ENCODE results near the gene FHAD1.

Gene FHAD1

DNA sequence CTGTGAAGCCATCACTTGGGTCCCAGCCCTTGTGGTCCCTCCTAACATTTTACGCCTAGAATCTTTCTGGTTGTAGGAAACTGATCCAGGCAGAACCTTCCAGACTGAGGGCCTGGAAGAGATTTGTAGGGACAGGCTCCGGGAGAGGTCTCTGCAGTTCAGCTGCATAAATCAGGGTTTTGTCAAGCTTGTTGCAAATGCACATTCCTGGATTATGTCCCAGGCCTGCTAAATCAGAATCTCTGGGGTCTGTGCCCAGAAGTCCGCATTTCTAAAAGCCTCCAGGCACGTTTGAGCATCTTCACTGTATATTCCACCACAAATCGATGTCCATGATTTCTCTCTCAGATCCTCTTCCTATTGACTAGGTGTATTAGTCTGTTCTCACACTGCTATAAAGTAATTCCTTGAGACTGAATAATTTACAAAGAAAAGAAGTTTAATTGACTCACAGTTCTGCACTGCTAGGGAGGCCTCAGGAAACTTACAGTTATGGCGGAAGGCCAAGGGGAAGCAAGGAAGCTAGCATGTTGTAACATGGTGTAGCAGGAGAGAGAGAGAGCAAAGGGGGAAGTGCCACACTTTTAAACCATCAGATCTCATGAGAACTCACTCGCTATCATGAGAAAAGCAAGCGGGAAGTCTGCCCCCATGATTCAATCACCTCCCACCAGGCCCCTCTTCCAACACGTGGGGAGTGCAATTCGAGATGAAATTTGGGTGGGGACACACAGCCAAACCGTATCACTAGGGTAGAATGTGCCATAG lies 1.2 kb upstream of the FHAD1 start:
- Histone ChIP-seq H3K9ac (ENCODE audit: low read length) (no peak overlapping the region), H3K27ac (ENCODE audit: low read depth, low read length, poor library complexity, severe bottlenecking) (no peak overlapping the region), H3K4me3 (ENCODE audit: low read depth, low read length, poor library complexity, severe bottlenecking) (no peak overlapping the region), H3K9me2 (ENCODE audit: low read depth, low read length) (no peaks in the 10 kb centered on the region), H2AFZ (ENCODE audit: low read length) (no peak overlapping the region), H3K4me2 (ENCODE audit: low read length) (no peak overlapping the region), H3F3A (ENCODE audit: insufficient read depth, low read length) (no peaks in the 10 kb centered on the region), H4K20me1 (ENCODE audit: insufficient read depth, low read length) (no peaks in the 10 kb centered on the region), H3K4me1 (ENCODE audit: insufficient read depth, low read length, severe bottlenecking) (no peaks in the 10 kb centered on the region), H3K36me3 (ENCODE audit: insufficient read depth, low read length) (no peaks in the 10 kb centered on the region; the same call in 1 of the 2 replicates), H3K27me3 (ENCODE audit: insufficient read depth, low read length) (no peaks in the 10 kb centered on the region; the same call in 1 of the 2 replicates), H3K9me3 (ENCODE audit: low read length) (no peaks in the 10 kb centered on the region), H3K79me2 (ENCODE audit: insufficient read depth, low read length) (no peaks in the 10 kb centered on the region)
- no peak for TF ChIP-seq EZH2 (IDR thresholded peaks at IDR 0.05; ENCODE audit: borderline replicate concordance, low read length)

GRCh38 chr1:15248216-15248615 lies 1.2 kb downstream of the FHAD1 start:
- no peaks in the 10 kb centered on the region; the same call in 1 of the 2 replicates for H3K27me3 ChIP-seq (ENCODE audit: insufficient read depth, low read length)
- H3K27ac ChIP-seq (ENCODE audit: low read depth, low read length, poor library complexity, severe bottlenecking), result no peak overlapping the region
- H3K36me3 ChIP-seq (ENCODE audit: insufficient read depth, low read length), result no peaks in the 10 kb centered on the region; the same call in 1 of the 2 replicates
- H2AFZ ChIP-seq (ENCODE audit: low read length), result no peak overlapping the region
- TF ChIP-seq, protein P1, sequence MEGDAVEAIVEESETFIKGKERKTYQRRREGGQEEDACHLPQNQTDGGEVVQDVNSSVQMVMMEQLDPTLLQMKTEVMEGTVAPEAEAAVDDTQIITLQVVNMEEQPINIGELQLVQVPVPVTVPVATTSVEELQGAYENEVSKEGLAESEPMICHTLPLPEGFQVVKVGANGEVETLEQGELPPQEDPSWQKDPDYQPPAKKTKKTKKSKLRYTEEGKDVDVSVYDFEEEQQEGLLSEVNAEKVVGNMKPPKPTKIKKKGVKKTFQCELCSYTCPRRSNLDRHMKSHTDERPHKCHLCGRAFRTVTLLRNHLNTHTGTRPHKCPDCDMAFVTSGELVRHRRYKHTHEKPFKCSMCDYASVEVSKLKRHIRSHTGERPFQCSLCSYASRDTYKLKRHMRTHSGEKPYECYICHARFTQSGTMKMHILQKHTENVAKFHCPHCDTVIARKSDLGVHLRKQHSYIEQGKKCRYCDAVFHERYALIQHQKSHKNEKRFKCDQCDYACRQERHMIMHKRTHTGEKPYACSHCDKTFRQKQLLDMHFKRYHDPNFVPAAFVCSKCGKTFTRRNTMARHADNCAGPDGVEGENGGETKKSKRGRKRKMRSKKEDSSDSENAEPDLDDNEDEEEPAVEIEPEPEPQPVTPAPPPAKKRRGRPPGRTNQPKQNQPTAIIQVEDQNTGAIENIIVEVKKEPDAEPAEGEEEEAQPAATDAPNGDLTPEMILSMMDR (IDR thresholded peaks at IDR 0.05; ENCODE audit: low read length), result no peak
- TF ChIP-seq EZH2 (IDR thresholded peaks at IDR 0.05; ENCODE audit: borderline replicate concordance, low read length), result no peak
- H3F3A ChIP-seq (ENCODE audit: insufficient read depth, low read length), result no peaks in the 10 kb centered on the region
- H3K4me2 ChIP-seq (ENCODE audit: low read length), result no peak overlapping the region
- no peaks in the 10 kb centered on the region for H3K79me2 ChIP-seq (ENCODE audit: insufficient read depth, low read length)
- H4K20me1 ChIP-seq (ENCODE audit: insufficient read depth, low read length), result no peaks in the 10 kb centered on the region
- H3K9ac ChIP-seq (ENCODE audit: low read length), result no peak overlapping the region
- H3K4me3 ChIP-seq (ENCODE audit: low read depth, low read length, poor library complexity, severe bottlenecking), result no peak overlapping the region
- no peaks in the 10 kb centered on the region for H3K9me2 ChIP-seq (ENCODE audit: low read depth, low read length)
- H3K9me3 ChIP-seq (ENCODE audit: low read length), result no peaks in the 10 kb centered on the region
- H3K4me1 ChIP-seq (ENCODE audit: insufficient read depth, low read length, severe bottlenecking), result no peaks in the 10 kb centered on the region

- Histone ChIP-seq H3F3A (ENCODE audit: insufficient read depth, low read length) (no peaks in the 10 kb centered on the region), H2AFZ (ENCODE audit: low read length) (no peak overlapping the region), H3K79me2 (ENCODE audit: insufficient read depth, low read length) (no peaks in the 10 kb centered on the region), H3K27me3 (ENCODE audit: insufficient read depth, low read length) (no peaks in the 10 kb centered on the region; the same call in 1 of the 2 replicates), H3K9ac (ENCODE audit: low read length) (no peak overlapping the region), H3K4me1 (ENCODE audit: insufficient read depth, low read length, severe bottlenecking) (no peaks in the 10 kb centered on the region), H3K36me3 (ENCODE audit: insufficient read depth, low read length) (no peaks in the 10 kb centered on the region; the same call in 1 of the 2 replicates), H3K4me2 (ENCODE audit: low read length) (no peak overlapping the region), H4K20me1 (ENCODE audit: insufficient read depth, low read length) (no peaks in the 10 kb centered on the region), H3K4me3 (ENCODE audit: low read depth, low read length, poor library complexity, severe bottlenecking) (no peak overlapping the region), H3K9me2 (ENCODE audit: low read depth, low read length) (no peaks in the 10 kb centered on the region), H3K9me3 (ENCODE audit: low read length) (no peaks in the 10 kb centered on the region), H3K27ac (ENCODE audit: low read depth, low read length, poor library complexity, severe bottlenecking) (no peak overlapping the region)
- TF ChIP-seq, protein P1 (IDR thresholded peaks at IDR 0.05; ENCODE audit: low read length), result no peak
- no peak for TF ChIP-seq EZH2 (IDR thresholded peaks at IDR 0.05; ENCODE audit: borderline replicate concordance, low read length)
Observed at GRCh38 chr1:15249081-15249480, 2.1 kb downstream of the FHAD1 start.

Measured in OCI-LY1 (cell line).